ENCODE data around the gene TTYH2.

Gene TTYH2

DNA sequence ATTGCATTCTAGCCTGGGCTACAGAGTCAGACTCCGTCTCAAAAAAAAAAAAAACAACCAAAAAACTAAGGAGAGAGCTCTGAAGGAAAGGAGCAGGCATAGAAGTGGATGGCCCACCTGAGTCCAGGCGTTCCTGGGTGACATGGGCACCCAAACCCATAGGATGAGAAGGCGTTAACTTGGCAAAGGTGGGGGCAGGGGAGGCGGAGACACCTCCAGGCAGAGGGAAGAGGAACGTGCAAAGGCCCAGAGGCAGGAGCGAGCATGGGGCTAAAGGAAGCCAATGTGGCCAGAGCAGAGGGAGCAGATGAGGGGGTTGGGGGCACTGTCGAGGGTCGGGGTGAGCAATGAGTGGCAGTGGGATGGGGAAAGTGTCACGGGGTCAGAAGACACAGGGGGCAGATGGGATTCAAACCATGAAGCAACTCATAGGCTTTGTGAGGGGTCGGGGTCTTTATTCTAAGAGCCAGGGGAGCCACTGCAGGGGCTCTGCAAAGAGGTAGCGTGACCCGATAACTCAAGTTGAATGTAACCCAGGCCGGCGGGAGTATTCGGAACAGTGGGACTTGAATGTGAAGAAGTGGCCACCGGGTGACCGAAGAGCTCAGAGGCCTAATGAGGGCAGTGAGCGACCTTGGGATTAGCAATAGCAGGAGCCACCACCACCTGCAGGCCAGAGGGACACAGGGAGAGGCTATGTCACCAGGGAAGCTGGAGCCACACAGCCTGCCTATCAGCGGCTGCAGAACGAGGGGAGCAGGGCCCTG is 11.8 kb downstream of the TTYH2 start:
- no peak overlapping the region for H3K4me3 ChIP-seq (ENCODE audit: low read depth, low read length)
- TF ChIP-seq, protein P1, sequence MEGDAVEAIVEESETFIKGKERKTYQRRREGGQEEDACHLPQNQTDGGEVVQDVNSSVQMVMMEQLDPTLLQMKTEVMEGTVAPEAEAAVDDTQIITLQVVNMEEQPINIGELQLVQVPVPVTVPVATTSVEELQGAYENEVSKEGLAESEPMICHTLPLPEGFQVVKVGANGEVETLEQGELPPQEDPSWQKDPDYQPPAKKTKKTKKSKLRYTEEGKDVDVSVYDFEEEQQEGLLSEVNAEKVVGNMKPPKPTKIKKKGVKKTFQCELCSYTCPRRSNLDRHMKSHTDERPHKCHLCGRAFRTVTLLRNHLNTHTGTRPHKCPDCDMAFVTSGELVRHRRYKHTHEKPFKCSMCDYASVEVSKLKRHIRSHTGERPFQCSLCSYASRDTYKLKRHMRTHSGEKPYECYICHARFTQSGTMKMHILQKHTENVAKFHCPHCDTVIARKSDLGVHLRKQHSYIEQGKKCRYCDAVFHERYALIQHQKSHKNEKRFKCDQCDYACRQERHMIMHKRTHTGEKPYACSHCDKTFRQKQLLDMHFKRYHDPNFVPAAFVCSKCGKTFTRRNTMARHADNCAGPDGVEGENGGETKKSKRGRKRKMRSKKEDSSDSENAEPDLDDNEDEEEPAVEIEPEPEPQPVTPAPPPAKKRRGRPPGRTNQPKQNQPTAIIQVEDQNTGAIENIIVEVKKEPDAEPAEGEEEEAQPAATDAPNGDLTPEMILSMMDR (IDR thresholded peaks at IDR 0.05; ENCODE audit: low read depth, low read length) = no peak
- DNase-seq (ENCODE audit: low read depth, low spot score) = no peak
- in situ Hi-C loops (cut with HindIII; ENCODE audit: low sequenced_read_pairs) = no loop called here

DNA sequence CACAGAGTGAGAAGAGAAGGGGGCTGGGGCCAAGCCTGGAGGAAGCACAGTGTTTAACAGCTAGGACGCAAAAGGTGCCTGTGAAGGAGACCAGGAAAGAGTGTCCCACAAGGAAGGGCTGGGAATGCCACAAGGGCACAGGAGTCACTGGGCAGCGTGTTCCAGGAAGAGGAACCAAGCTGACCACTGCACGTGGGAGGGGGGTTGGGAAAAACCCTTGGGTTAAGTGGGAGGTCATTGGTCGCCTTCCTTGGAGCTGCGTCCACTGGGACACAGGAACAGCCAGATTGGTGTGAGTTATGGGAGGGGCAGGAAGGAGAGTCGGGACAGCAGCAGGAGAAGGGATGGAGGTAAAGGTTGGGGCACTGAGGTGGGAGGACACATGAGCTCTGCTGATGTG is 12.9 kb downstream of the TTYH2 start:
- H3K4me3 ChIP-seq (ENCODE audit: low read depth, low read length) = no peak overlapping the region
- TF ChIP-seq, protein P1 (IDR thresholded peaks at IDR 0.05; ENCODE audit: low read depth, low read length) = no peak
- in situ Hi-C loops (cut with HindIII; ENCODE audit: low sequenced_read_pairs) = no loop called here
- DNase-seq (ENCODE audit: low read depth, low spot score) = no peak

DNA sequence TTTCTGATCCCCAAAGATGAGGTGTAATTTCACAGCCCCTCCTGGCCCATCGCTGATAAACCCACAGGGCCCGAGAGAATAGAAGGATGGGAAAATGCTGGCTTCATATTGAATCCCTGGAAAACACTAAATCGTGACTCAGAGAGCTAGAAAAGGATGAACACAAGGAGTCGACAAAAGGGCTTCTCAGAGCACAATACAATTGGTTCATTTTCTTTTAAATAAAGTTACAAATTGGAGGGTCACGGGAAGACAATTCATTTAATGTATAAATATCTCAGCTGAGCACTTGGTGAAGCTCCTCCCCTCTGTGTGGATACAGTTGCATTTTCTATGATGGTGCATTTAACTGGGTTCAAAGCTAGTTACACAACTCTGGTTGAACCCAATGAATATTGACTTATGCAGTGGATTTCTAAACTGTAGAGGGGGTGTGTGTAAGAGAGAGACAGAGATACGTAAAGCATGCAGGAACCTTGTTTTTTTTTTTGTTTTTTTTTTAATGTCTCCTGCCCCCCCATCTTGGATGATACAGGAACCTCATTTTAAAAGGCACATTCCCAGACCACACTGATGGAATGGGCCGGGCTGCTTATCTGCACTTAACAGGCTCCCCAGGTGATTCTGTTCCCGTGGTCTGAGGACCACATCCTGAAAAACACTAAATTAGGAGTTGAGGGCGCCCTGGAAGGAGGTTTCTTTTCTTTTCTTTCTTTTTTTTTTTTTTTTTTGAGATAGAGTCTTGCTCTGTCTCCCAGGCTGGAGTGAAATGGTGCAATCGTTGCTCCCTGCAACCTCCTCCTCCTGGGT is 14.1 kb downstream of the TTYH2 start:
- DNase-seq (ENCODE audit: low read depth, low spot score) = no peak
- TF ChIP-seq, protein P1 (IDR thresholded peaks at IDR 0.05; ENCODE audit: low read depth, low read length) = no peak
- in situ Hi-C loops (cut with HindIII; ENCODE audit: low sequenced_read_pairs) = no loop called here
- H3K4me3 ChIP-seq (ENCODE audit: low read depth, low read length) = no peak overlapping the region

DNA sequence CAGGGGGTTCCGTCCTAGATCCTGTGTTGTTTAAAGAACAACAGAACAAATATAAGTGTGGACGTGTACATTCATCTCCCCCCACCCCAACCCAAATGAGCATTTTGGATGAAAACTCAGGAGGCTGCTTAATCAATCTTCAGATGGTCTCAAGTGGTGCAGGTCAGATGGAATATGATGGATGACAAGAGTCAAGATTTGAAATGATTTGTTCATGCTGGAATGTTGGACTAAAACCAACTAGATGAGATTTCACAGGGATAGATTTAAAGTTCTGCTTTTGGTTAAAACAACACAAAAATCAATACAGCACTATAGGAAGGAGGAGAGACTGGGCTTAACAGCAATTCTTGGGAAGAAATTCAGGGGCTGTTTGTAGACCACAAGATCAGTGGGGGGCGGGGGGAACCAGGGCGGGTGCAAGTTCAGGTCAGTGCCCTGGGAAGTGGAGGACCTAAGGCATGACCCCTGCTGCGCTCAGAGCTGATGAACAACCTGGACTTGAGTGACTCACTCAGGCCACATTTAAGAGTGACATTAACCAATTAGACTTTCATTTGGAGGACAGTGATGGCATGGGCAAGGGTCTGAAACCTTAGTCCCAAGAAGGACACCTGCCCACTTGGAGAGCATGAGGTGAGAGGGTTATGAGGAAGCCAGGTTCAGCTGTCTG is 15.1 kb downstream of the TTYH2 start:
- TF ChIP-seq, protein P1 (IDR thresholded peaks at IDR 0.05; ENCODE audit: low read depth, low read length) = no peak
- no peak for DNase-seq (ENCODE audit: low read depth, low spot score)
- in situ Hi-C loops (cut with HindIII; ENCODE audit: low sequenced_read_pairs) = no loop called here
- H3K4me3 ChIP-seq (ENCODE audit: low read depth, low read length) = no peak overlapping the region

DNA sequence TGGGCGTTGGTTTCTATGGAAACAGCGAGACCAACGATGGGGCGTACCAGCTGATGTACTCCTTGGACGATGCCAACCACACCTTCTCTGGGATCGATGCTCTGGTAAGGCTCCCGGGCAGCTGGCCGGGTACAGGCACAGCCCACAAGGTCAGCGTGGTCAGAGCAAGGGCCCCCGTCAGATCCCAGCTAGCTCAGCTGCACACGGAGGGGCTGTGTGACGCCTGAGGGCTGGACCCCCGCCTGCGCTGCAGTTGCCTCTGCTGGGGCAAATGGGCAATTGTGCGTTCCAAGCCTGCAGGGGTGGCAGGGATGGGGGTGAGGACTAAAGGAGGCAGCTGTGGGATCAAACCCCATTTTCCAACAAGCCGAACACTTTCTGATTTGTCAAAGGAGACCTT is 17.5 kb downstream of the TTYH2 start:
- no peak overlapping the region for H3K4me3 ChIP-seq (ENCODE audit: low read depth, low read length)
- no peak for DNase-seq (ENCODE audit: low read depth, low spot score)
- in situ Hi-C loops (cut with HindIII; ENCODE audit: low sequenced_read_pairs) = no loop called here
- TF ChIP-seq, protein P1 (IDR thresholded peaks at IDR 0.05; ENCODE audit: low read depth, low read length) = no peak

Data from astrocyte of the spinal cord (primary cell).